BLaER1 (cell line): ENCODE data around the gene SYNJ2.

Source experiments
- H3K27ac ChIP-seq: shearing (Covaris generic); formaldehyde crosslinking; 2 replicates; pipeline ENCODE4 v1.8.1; 2022
- H3K27me3 ChIP-seq: shearing (Covaris generic); formaldehyde crosslinking; 2 replicates; pipeline ENCODE4 v1.8.1; 2022
- H3K36me3 ChIP-seq: shearing (Covaris generic); formaldehyde crosslinking; 2 replicates; pipeline ENCODE4 v1.8.1; 2022
- H3K4me1 ChIP-seq: shearing (Covaris generic); formaldehyde crosslinking; 2 replicates; pipeline ENCODE4 v1.8.1; 2022
- H3K4me2 ChIP-seq: shearing (Covaris generic); formaldehyde crosslinking; 2 replicates; pipeline ENCODE4 v1.8.1; 2022
- H3K4me3 ChIP-seq: shearing (Covaris generic); formaldehyde crosslinking; 2 replicates; pipeline ENCODE4 v1.8.1; 2022
- H3K9ac ChIP-seq: shearing (Covaris generic); formaldehyde crosslinking; 2 replicates; pipeline ENCODE4 v1.8.1; 2022
- H3K9me3 ChIP-seq: shearing (Covaris generic); formaldehyde crosslinking; 2 replicates; pipeline ENCODE4 v1.8.1; 2022
- H4K20me1 ChIP-seq: shearing (Covaris generic); formaldehyde crosslinking; 2 replicates; pipeline ENCODE4 v1.8.1; 2022
- Cebpa-rat ChIP-seq: shearing (Covaris generic); IDR thresholded peaks from 2 replicates; pipeline ENCODE4 v1.8.1; 2022

The SYNJ2 gene

DNA sequence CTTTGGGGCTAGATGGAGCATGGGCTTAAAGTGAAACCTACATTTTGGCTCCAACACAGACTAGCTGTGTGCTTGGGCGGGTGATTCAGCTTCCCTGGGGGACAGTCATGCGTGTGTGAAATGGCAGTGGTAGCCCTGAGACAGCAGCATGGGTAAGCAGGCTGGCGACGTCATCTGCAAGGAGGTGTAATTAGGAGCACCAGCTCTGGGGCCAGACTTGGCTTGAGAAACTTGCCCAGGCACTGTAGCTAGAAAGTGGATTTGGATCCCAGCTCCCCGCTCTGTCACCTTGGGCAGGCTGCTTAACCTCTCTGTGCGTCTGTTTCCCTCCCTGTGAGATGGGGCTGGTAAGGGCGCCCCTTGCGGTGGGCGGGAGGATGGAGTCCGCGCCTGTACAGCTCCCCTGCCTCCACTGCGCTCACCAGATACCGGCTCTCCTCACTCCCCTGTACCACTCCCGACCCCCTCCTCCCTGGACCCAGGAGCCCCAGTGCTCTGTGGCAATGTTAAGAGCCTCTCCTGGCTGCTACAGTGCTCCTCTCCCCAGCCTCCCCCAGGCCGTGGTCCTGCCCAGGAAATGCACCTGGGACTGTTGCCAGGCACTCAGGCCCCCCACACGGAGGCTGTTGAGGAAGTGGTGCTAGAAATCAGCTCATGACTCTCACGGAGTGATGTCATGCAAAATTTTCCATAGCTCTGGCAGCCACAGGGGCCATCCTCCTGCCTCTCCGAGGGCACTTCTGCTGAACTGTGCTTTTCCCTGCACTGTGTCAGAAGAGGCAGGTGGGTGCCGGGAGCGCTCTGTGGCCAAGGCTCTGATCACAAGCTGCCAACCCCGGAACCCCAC is 44.6 kb downstream of the SYNJ2 start:
- no peak for TF ChIP-seq Cebpa-rat
- Histone ChIP-seq H3K27me3 (no peaks in the 10 kb centered on the region), H3K27ac (peak overlapping the region; percentile 48; the same call in 1 of the 2 replicates), H3K9me3 (no peaks in the 10 kb centered on the region), H3K4me3 (peak overlapping the region; percentile 46; the same call in 1 of the 2 replicates), H3K4me2 (peak overlapping the region; percentile 94), H3K9ac (no peak overlapping the region), H3K36me3 (no peaks in the 10 kb centered on the region), H4K20me1 (peaks cover 38% of the 10 kb centered on the region), H3K4me1 (peaks cover 47% of the 10 kb centered on the region)

DNA sequence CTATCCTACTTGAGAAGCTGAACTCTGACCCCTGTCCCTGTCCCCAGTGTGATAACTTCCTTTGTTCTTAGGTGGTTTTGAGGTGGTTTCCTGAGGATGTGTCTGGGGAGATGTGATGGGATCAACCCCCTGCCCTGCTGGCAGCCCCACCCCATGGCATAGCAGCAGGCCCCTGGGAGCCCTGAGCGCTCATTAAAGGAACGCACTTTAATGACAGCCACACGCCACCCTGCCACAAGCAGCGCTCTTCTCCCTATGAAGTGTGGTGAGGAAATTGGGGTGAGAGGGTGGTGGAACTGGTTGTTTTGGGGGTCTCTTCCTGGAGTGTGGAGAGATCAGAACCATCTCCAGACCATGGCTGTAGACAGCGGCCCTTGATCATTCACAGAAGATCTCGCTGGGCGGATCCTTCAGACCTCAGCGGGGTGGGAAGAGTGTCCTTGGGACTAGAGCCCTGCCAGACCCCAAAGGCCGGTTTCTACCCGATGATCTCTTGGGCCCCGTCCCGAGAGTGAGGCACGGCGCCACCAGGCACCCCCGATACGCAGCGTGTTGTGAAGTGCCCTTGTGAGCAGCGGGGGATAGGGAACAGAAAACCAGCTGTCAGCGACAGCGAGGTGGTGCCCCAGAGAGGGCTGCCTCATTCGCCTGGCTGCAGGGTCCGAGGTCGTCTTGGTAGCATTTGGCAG is 45.4 kb downstream of the SYNJ2 start:
- peaks cover 46% of the 10 kb centered on the region for H4K20me1 ChIP-seq
- no peaks in the 10 kb centered on the region for H3K9me3 ChIP-seq
- no peaks in the 10 kb centered on the region for H3K27me3 ChIP-seq
- TF ChIP-seq Cebpa-rat, result no peak
- H3K4me1 ChIP-seq, result peaks cover 55% of the 10 kb centered on the region
- no peak overlapping the region for H3K9ac ChIP-seq
- H3K27ac ChIP-seq, result peak overlapping the region; percentile 48; the same call in 1 of the 2 replicates
- peak overlapping the region; percentile 46 for H3K4me3 ChIP-seq
- H3K36me3 ChIP-seq, result no peaks in the 10 kb centered on the region
- H3K4me2 ChIP-seq, result peak overlapping the region; percentile 94

DNA sequence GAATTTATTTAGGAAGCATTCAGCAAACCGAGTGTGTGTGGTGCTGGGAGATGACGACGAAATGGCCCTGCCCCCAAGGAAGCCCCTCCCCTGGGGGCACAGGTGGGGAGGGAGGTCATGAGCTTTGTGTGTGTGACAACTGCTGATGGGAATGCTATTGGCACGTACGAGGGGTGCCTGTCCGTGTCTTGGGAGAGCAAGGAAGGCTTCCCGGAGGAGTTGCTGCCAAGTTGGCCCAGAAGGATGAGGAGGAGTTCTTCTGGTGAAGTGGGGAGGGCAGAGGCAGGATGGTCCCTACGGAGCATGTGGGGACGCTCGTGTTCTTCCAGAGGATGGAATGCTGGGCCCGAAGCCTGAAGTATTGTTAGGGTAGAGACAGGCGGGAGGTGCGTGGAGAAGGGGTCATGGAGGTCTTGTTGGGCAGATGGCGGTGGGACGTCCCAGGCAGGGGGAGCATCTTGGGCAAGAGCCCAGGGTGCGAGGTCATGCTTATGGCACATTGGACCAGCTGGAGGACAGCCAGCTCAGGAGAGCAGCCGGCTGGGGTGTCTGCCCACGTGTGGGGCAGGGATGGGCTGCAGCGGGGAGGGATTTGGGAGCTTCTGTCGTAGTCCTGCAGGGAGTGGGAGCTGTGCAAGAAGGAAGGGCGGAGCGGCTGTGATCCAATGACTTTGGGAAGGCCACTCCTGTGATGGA is 46.1 kb downstream of the SYNJ2 start:
- H3K27me3 ChIP-seq, result no peaks in the 10 kb centered on the region
- H3K4me2 ChIP-seq, result peak overlapping the region; percentile 94
- no peak overlapping the region for H3K9ac ChIP-seq
- H4K20me1 ChIP-seq, result peaks cover 52% of the 10 kb centered on the region
- TF ChIP-seq Cebpa-rat, result no peak
- peaks cover 62% of the 10 kb centered on the region for H3K4me1 ChIP-seq
- no peak overlapping the region for H3K27ac ChIP-seq
- no peaks in the 10 kb centered on the region for H3K9me3 ChIP-seq
- no peaks in the 10 kb centered on the region for H3K36me3 ChIP-seq
- H3K4me3 ChIP-seq, result 0 out of 2 replicates have a peak overlapping the region, but pooled peaks have one; percentile 46

DNA sequence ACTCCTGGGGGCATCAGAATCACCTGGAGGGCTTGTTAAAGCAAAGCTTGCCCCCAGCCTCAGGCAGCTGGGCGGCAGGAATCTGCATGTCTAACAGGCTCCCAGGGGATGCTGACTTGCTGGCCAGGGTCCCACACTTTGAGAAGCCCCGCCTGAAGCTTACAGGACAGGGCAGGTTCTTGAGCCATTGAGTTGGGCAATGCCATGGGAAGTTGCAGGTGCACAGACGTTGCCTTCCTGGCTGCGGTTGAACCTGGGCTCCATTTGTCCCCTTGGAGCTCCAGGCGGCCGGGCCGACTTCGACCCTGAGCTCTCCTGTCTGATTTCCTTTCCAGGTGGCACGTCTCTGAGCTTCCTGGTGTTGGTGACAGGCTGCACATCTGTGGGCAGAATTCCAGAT is 46.8 kb downstream of the SYNJ2 start:
- peaks cover 69% of the 10 kb centered on the region for H3K4me1 ChIP-seq

DNA sequence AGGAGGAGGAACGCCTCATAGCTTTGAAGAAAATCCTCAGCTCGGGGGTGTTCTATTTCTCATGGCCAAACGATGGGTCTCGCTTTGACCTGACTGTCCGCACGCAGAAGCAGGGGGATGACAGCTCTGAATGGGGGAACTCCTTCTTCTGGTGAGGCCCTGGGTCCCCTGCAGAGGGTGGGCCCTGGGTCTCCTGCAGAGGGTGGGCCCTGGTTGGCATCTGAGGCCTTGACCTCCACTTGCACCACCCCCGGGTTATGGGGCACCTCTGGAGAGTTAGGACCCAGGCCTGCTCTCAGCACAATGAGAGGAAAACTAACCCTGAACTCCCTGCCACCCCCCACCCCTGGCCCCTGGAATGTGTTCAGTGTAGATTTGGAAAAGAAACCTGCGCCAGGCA is 47.2 kb downstream of the SYNJ2 start:
- H3K4me2 ChIP-seq, result peak overlapping the region; percentile 94
- H3K4me1 ChIP-seq, result peaks cover 69% of the 10 kb centered on the region
- 0 out of 2 replicates have a peak, but pooled peaks cover 6% of the 10 kb centered on the region for H3K36me3 ChIP-seq
- no peaks in the 10 kb centered on the region for H3K27me3 ChIP-seq
- TF ChIP-seq Cebpa-rat, result no peak
- H3K9me3 ChIP-seq, result no peaks in the 10 kb centered on the region
- no peak overlapping the region for H3K4me3 ChIP-seq
- no peak overlapping the region for H3K27ac ChIP-seq
- H4K20me1 ChIP-seq, result peaks cover 52% of the 10 kb centered on the region
- no peak overlapping the region for H3K9ac ChIP-seq

More for the DNA sequence above, 46.8 kb downstream of the SYNJ2 start:
- no peak overlapping the region for H3K9ac ChIP-seq
- no peak overlapping the region for H3K27ac ChIP-seq
- 0 out of 2 replicates have a peak, but pooled peaks cover 3% of the 10 kb centered on the region for H3K36me3 ChIP-seq
- peak overlapping the region; percentile 94 for H3K4me2 ChIP-seq
- TF ChIP-seq Cebpa-rat, result no peak
- peaks cover 52% of the 10 kb centered on the region for H4K20me1 ChIP-seq
- no peaks in the 10 kb centered on the region for H3K27me3 ChIP-seq
- H3K4me3 ChIP-seq, result no peak overlapping the region
- H3K9me3 ChIP-seq, result no peaks in the 10 kb centered on the region

DNA sequence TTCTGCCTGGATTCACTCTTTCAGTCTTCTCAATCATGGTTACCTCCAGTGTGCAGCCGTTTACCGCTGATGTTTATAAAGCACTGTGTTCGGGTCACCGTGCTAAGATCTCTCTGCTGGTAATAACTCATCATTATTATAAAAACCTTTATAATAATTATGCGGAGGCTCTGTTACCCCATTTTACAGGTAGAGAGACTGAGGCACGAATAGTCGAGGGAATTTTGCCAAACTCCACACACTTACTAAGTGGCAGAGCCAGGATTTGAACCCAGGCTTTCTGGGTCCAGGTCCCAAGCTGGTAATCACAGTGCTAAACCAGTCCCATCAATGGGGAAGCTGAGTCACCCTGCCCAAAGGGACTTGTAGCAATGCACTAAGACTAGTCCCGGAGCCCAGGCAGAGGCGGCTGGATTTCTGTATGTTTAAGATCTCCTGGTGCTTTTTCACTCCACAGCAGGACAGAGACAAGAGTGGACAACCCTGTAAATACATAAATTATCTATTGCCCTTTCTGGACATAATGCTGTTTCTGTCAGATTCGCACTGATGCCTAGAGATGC is 48.1 kb downstream of the SYNJ2 start:
- peaks cover 52% of the 10 kb centered on the region for H4K20me1 ChIP-seq
- 0 out of 2 replicates have a peak, but pooled peaks cover 6% of the 10 kb centered on the region for H3K36me3 ChIP-seq
- no peak overlapping the region for H3K4me3 ChIP-seq
- H3K27me3 ChIP-seq, result no peaks in the 10 kb centered on the region
- H3K27ac ChIP-seq, result no peak overlapping the region
- no peaks in the 10 kb centered on the region for H3K9me3 ChIP-seq
- no peak for TF ChIP-seq Cebpa-rat
- H3K4me2 ChIP-seq, result no peak overlapping the region
- peaks cover 69% of the 10 kb centered on the region for H3K4me1 ChIP-seq
- H3K9ac ChIP-seq, result no peak overlapping the region

DNA sequence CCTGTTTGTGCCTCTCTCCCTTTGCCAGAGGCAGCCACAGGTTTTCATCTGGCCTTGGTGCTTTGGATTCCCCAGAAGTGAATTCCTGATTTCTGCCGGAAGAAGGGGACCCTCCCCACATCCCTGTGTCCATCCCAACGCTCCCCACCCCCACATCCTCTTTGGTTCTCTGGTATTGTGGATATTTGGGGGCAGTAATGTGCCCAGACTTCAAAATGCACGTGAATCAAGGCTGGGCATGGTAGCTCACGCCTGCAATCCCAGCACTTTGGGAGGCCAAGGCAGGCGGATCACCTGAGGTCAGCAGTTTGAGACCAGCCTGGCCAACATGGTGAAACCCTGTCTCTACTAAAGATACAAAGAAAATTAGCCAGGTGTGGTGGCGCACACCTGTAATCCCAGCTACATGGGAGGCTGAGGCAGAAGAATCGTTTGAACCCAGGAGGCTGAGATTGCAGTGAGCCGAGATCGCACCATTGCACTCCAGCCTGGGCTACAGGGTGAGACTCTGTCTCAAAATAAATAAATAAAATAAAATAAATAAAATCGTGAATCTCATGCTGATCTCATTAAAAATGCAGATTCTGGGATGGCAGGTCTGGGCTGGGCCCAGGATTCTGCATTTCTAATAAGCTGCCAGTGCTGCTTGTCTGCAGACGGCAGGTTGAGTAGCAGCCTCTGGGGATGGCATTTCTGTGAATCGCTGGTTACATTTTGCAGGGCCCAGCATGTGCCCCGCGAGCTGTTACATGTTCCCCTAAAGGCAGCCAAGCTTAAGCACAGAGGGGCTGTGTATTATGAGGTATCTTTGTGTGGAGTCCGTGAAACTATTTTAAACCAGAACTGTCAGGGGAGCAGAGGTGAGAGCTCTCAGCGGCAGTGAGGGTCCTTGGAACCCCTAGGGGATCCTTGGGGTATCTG is 49.0 kb downstream of the SYNJ2 start:
- H3K27ac ChIP-seq, result no peak overlapping the region
- no peak overlapping the region for H3K9ac ChIP-seq

More for the DNA sequence above, 49.0 kb downstream of the SYNJ2 start:
- no peaks in the 10 kb centered on the region for H3K27me3 ChIP-seq
- H3K4me3 ChIP-seq, result no peak overlapping the region
- H3K9me3 ChIP-seq, result no peaks in the 10 kb centered on the region
- TF ChIP-seq Cebpa-rat, result no peak
- H3K36me3 ChIP-seq, result 0 out of 2 replicates have a peak, but pooled peaks cover 6% of the 10 kb centered on the region
- H4K20me1 ChIP-seq, result peaks cover 52% of the 10 kb centered on the region
- peak overlapping the region; percentile 86 for H3K4me2 ChIP-seq
- peaks cover 65% of the 10 kb centered on the region for H3K4me1 ChIP-seq
